Transverse colon (tissue), 4 donors: ENCODE results near the gene RGS4. TPM values are rescaled to one million over a fixed set of nuclear protein-coding genes. Genes with fewer than 3 reads are reported as not detected.

Experiments
- DNase-seq: peaks from one replicate; pipeline ENCODE4 v3.0.0-alpha.2; 2019
- H3K27ac ChIP-seq, 4 donors: fragments of 200-600 bp; sonication (generic); 2 replicates each; pipeline ENCODE4 v1.5.1; 2016 to 2018; ENCODE audit warnings: inconsistent platforms in 4 of 4
- H3K27me3 ChIP-seq: fragments of 200-600 bp; sonication (generic); 2 replicates; pipeline ENCODE4 v1.5.1; 2017; ENCODE audit warnings: inconsistent platforms
- H3K36me3 ChIP-seq, 4 donors: fragments of 200-600 bp; sonication (generic); 2 replicates each; pipeline ENCODE4 v1.5.1; 2017 to 2019; ENCODE audit warnings: inconsistent platforms in 4 of 4
- H3K4me1 ChIP-seq, 4 donors: fragments of 200-600 bp; sonication (generic); 2 replicates each; pipeline ENCODE4 v1.5.1; 2017 to 2020; ENCODE audit warnings: inconsistent platforms in 4 of 4
- H3K4me3 ChIP-seq, 4 donors: fragments of 200-600 bp; sonication (generic); 1 replicate in 1 of 4; 2 replicates in 3 of 4; pipeline versions ENCODE4 v1.5.1 to v1.6.1; 2017 to 2019; ENCODE audit warnings: inconsistent platforms in 4 of 4
- H3K9me3 ChIP-seq, 2 donors: fragments of 200-600 bp; sonication (generic); 2 replicates each; pipeline ENCODE4 v1.5.1; 2017 to 2019; ENCODE audit warnings: inconsistent platforms in 2 of 2
- CTCF ChIP-seq, 5 experiments: fragments of 200-600 bp in 3 of 5; fragments of 450-650 bp in 2 of 5; sonication (generic) in 3 of 5; IDR thresholded peaks; 1 replicate in 2 of 5; 2 replicates in 3 of 5; pipeline ENCODE4 v1.5.1; 2016 to 2017; ENCODE audit warnings: antibody characterized with exemption in 5 of 5, inconsistent platforms in 3 of 5, mild to moderate bottlenecking in 2 of 5, moderate library complexity in 1 of 5
- EP300 ChIP-seq: sonication (generic); formaldehyde crosslinking; IDR thresholded peaks from one replicate; pipeline ENCODE4 v1.6.1; 2017; ENCODE audit warnings: antibody characterized with exemption, low read depth
- POLR2A ChIP-seq: fragments of 450-650 bp; IDR thresholded peaks from one replicate; pipeline ENCODE4 v1.6.1; 2016; ENCODE audit warnings: antibody characterized with exemption, mild to moderate bottlenecking, moderate library complexity
- POLR2AphosphoS5 ChIP-seq, 3 donors: sonication (generic); formaldehyde crosslinking; IDR thresholded peaks; one replicate each; pipeline ENCODE4 v1.6.1; 2016; ENCODE audit warnings: antibody characterized with exemption in 3 of 3
- WGBS, 2 donors: methylation state at CpG; one replicate each; pipeline ENCODE4 v1.1.5; 2018; ENCODE audit warnings: low coverage in 1 of 2; 5-methylcytosine and 5-hydroxymethylcytosine counted together
- in situ Hi-C, 4 donors: fragments of 200-750 bp; cut with MboI; loops; one replicate each; pipeline versions ENCODE4 v1.15.0 to v1.15.1; 2017; ENCODE audit warnings: low sequenced_read_pairs in 3 of 4, low pct_ligation_motif_present in 1 of 4, low pct_unique_long_range_greater_than_20kb in 1 of 4
- intact Hi-C: fragments of 100-400 bp; cut with DNase I; formaldehyde crosslinking; loops from one replicate; pipeline ENCODE4 v1.15.1; 2023; ENCODE audit warnings: low total_unique reads
- total RNA-seq, 4 donors: library from RNA; depleted of rRNA; stranded (reverse); fragments of >200 nt; gene quantifications; one replicate each; pipeline ENCODE4 v1.1.0, GENCODE V29; 2016

Gene RGS4
- total RNA-seq, 4 donors from 2014 or later: 0.37 to 2.2 (median 1.8) TPM

- in situ Hi-C loops: no loop called here
- H3K4me3 ChIP-seq: no peak overlapping the region
- H3K27me3 ChIP-seq: no peaks in the 10 kb centered on the region
- no peaks in the 10 kb centered on the region for H3K9me3 ChIP-seq
- 53 to 83% methylated on average over 2 to 3 of the region's 3 CpGs for WGBS, 2 donors
- TF ChIP-seq EP300 (no peak), POLR2AphosphoS5 (IDR thresholded peaks at IDR 0.05) (no peak), CTCF (IDR thresholded peaks at IDR 0.05) (no peak), POLR2A (no peak)
- no peak for DNase-seq
- no peak overlapping the region for H3K27ac ChIP-seq
- H3K4me1 ChIP-seq: no peaks in the 10 kb centered on the region
- intact Hi-C loops: no loop called here
- H3K36me3 ChIP-seq: no peaks in the 10 kb centered on the region
Observed at GRCh38 chr1:163035446-163036249, 33.5 kb upstream of the RGS4 start.

DNA sequence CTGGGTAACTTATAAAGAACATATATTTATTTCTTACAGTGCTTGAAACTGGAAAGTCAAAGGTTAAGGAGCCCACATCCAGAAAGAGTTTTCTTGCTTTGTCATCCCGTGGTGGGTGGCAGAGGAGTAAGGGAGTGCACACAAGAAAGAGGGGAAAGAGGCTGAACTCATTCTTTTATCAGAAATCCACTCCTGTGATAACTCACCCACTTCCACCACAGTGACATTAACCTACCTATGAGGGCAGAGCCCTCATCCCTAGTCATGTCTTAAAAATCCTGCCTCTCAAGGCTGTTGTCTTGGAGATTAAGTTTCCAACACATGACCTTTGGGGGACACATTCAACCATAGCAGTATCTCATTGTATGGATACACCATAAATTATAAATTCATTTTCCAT, 32.5 kb upstream of the RGS4 start:
- Histone ChIP-seq H3K4me1 (no peaks in the 10 kb centered on the region), H3K9me3 (no peaks in the 10 kb centered on the region), H3K27me3 (no peaks in the 10 kb centered on the region), H3K36me3 (no peaks in the 10 kb centered on the region), H3K4me3 (no peak overlapping the region), H3K27ac (no peak overlapping the region)
- no peak for DNase-seq
- intact Hi-C loops: no loop called here
- 38% methylated on average over 1 of the region's 1 CpG; no CpG with 5 or more reads in 1 of the 2 donors for WGBS, 2 donors
- TF ChIP-seq EP300: no peak
- no peak for TF ChIP-seq CTCF (IDR thresholded peaks at IDR 0.05)
- TF ChIP-seq POLR2A: no peak
- no peak for TF ChIP-seq POLR2AphosphoS5 (IDR thresholded peaks at IDR 0.05)
- in situ Hi-C loops: no loop called here

- no peak overlapping the region for H3K27ac ChIP-seq
- in situ Hi-C loops: no loop called here
- H3K4me1 ChIP-seq: no peaks in the 10 kb centered on the region
- DNase-seq: no peak
- no peaks in the 10 kb centered on the region for H3K9me3 ChIP-seq
- intact Hi-C loops: no loop called here
- H3K36me3 ChIP-seq: no peaks in the 10 kb centered on the region
- no peaks in the 10 kb centered on the region for H3K27me3 ChIP-seq
- H3K4me3 ChIP-seq: no peak overlapping the region
- TF ChIP-seq POLR2AphosphoS5 (IDR thresholded peaks at IDR 0.05) (no peak), POLR2A (no peak), CTCF (IDR thresholded peaks at IDR 0.05) (no peak), EP300 (no peak)
- WGBS, 2 donors: 73 to 82% methylated on average over 2 of the region's 2 CpGs
Observed at GRCh38 chr1:163038928-163039706, 30.0 kb upstream of the RGS4 start.

DNA sequence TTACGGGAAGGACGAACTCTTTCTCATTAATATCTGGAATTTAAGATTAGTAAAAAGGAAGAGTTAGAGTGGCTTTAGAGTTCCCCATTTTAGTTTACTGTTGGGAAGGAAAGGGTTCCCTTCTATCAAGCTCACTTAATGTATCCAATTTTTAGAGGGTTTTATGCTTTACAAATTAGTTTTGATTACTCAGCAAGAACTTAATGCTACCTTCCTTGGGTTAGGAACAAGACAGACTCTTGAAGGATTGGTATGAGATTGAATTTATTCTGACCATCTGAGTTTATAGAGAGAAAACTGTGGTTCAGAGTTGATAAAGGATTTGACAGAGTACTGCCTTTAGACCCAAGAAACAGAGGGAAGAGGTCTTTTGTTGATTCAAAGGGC, 29.5 kb upstream of the RGS4 start:
- intact Hi-C loops (no loop called here), in situ Hi-C loops (no loop called here)
- no peak for DNase-seq
- 87 to 96% methylated on average over 2 of the region's 2 CpGs for WGBS, 2 donors
- Histone ChIP-seq H3K4me1 (no peaks in the 10 kb centered on the region), H3K4me3 (no peak overlapping the region), H3K27ac (no peak overlapping the region), H3K27me3 (no peaks in the 10 kb centered on the region), H3K36me3 (no peaks in the 10 kb centered on the region), H3K9me3 (no peaks in the 10 kb centered on the region)
- TF ChIP-seq POLR2A (no peak), CTCF (IDR thresholded peaks at IDR 0.05) (no peak), EP300 (no peak), POLR2AphosphoS5 (IDR thresholded peaks at IDR 0.05) (no peak)
